HG02610 (cell line): ENCODE measurements around the gene FAU.
"Not testable (repeated sequence)": the region's sequence is repeated elsewhere in the genome, so short reads cannot be mapped to it uniquely, and the experiment has no call there.

ENCODE experiments used
- ATAC-seq: cut with Tn5 transposase; IDR thresholded peaks from one replicate; pipeline ENCODE4 v1.9.1; 2021; ENCODE audit warnings: mild to moderate bottlenecking, moderate library complexity; ENCODE audit not compliant: unreplicated experiment

Gene FAU

GRCh38 chr11:65124480-65125196, 2.7 kb upstream of the FAU start:
- ATAC-seq = no peak

GRCh38 chr11:65121447-65121864, 478 bp downstream of the FAU start:
- no peak for ATAC-seq

- no peak for ATAC-seq
Measured at GRCh38 chr11:65120831-65121230, 1.1 kb downstream of the FAU start.

- ATAC-seq = no peak
Measured at GRCh38 chr11:65119670-65119995, 2.3 kb downstream of the FAU start.

- not testable (repeated sequence) for ATAC-seq
Measured at GRCh38 chr11:65118891-65119669, 2.9 kb downstream of the FAU start.

GRCh38 chr11:65118097-65118837, 3.7 kb downstream of the FAU start:
- ATAC-seq = no peak

- peak; percentile 50 for ATAC-seq
Measured at GRCh38 chr11:65117206-65118096, 4.5 kb downstream of the FAU start, which contains the start of gene ZNHIT2. Gene ZNHIT2, minus strand, starts transcription at chr11:65117701. Its CDS starts 48 bp downstream, at chr11:65117653.

GRCh38 chr11:65116370-65117205, 5.3 kb downstream of the FAU start:
- ATAC-seq = peak; percentile 1

GRCh38 chr11:65115361-65116082, 6.4 kb downstream of the FAU start:
- ATAC-seq = no peak

- ATAC-seq = no peak
Measured at GRCh38 chr11:65114538-65115171, 7.3 kb downstream of the FAU start.

- ATAC-seq = no peak
Measured at GRCh38 chr11:65113839-65114238, 8.1 kb downstream of the FAU start.

GRCh38 chr11:65113361-65113756, 8.6 kb downstream of the FAU start:
- no peak for ATAC-seq

- no peak for ATAC-seq
Measured at GRCh38 chr11:65112546-65113360, 9.2 kb downstream of the FAU start.

- ATAC-seq = peak; percentile 66
Measured at GRCh38 chr11:65111744-65112545, 10.0 kb downstream of the FAU start, which contains the start of gene TM7SF2. Gene TM7SF2, plus strand, starts transcription at chr11:65111872. Its CDS starts 144 bp downstream, at chr11:65112016.

- no peak for ATAC-seq
Measured at GRCh38 chr11:65111159-65111743, 10.7 kb downstream of the FAU start.

- ATAC-seq = no peak
Measured at GRCh38 chr11:65110354-65110861, 11.5 kb downstream of the FAU start.
